K562 (cell line): ENCODE results near the gene GFOD1. TPM values are rescaled to one million over a fixed set of nuclear protein-coding genes. Genes with fewer than 3 reads are reported as not detected.

ENCODE experiments used
- CXXC5 ChIP-seq: fragments of 250-450 bp; sonication (Bioruptor Pico); IDR thresholded peaks from 2 replicates; pipeline ENCODE4 v1.8.0; 2022; ENCODE audit warnings: inconsistent platforms, mild to moderate bottlenecking, moderate library complexity
- FOXK2 ChIP-seq, 2 experiments: fragments of 450-650 bp; IDR thresholded peaks in 1 of 2; conservative IDR thresholded peaks in 1 of 2; 2 replicates each; pipeline ENCODE4 v1.6.1; 2016; ENCODE audit warnings: low read depth in 2 of 2, mild to moderate bottlenecking in 1 of 2
- GTF2E2 ChIP-seq: fragments of 200-800 bp; sonication (Bioruptor generic); IDR thresholded peaks from 2 replicates; pipeline ENCODE4 v1.6.1; 2016; ENCODE audit warnings: missing genetic modification characterization, missing compliant biosample characterization
- HDAC2 ChIP-seq: fragments of 450-650 bp; IDR thresholded peaks from 2 replicates; pipeline ENCODE4 v1.6.1; 2016; ENCODE audit warnings: mild to moderate bottlenecking
- NCOR1 ChIP-seq: fragments of 450-650 bp; IDR thresholded peaks from 2 replicates; pipeline ENCODE4 v1.6.1; 2016; ENCODE audit warnings: mild to moderate bottlenecking, moderate library complexity
- NEUROD1 ChIP-seq: fragments of 150-350 bp; IDR thresholded peaks from 2 replicates; pipeline ENCODE4 v1.6.1; 2014; ENCODE audit warnings: borderline replicate concordance, low read length, low read depth; ENCODE audit not compliant: partially characterized antibody
- NONO ChIP-seq, 2 experiments: fragments of 200-400 bp in 1 of 2; fragments of 450-650 bp in 1 of 2; formaldehyde crosslinking in 1 of 2; IDR thresholded peaks; 2 replicates each; pipeline ENCODE4 v1.6.1; 2017; ENCODE audit warnings: low read depth in 2 of 2, mild to moderate bottlenecking in 2 of 2, moderate library complexity in 2 of 2, low read length in 1 of 2
- NR2F6 ChIP-seq: fragments of 450-650 bp; formaldehyde crosslinking; IDR thresholded peaks from 2 replicates; pipeline ENCODE4 v1.4.0; 2020; ENCODE audit warnings: mild to moderate bottlenecking
- RBBP5 ChIP-seq: fragments of 200-600 bp; sonication (generic); IDR thresholded peaks from 2 replicates; pipeline ENCODE4 v1.6.1; 2012; ENCODE audit warnings: borderline replicate concordance, mild to moderate bottlenecking, low read length, control low read depth, inconsistent platforms; ENCODE audit not compliant: insufficient read depth, poor library complexity, severe bottlenecking
- RNF2 ChIP-seq: sonication (generic); IDR thresholded peaks from 2 replicates; pipeline ENCODE4 v1.6.1; 2016
- SMARCB1 ChIP-seq: IDR thresholded peaks from 2 replicates; pipeline ENCODE4 v1.6.1; 2011; ENCODE audit warnings: improper control_type of control experiment, low read depth; ENCODE audit not compliant: insufficient read length
- TAF9B ChIP-seq: fragments of 450-650 bp; IDR thresholded peaks from 2 replicates; pipeline ENCODE4 v1.6.1; 2018; ENCODE audit warnings: mild to moderate bottlenecking; ENCODE audit not compliant: partially characterized antibody
- ZNF518B ChIP-seq: fragments of 250-450 bp; sonication (Bioruptor Pico); IDR thresholded peaks from 2 replicates; pipeline ENCODE4 v1.5.0; 2021; ENCODE audit warnings: mild to moderate bottlenecking, moderate library complexity
- ZNF766 ChIP-seq: fragments of 200-800 bp; sonication (Bioruptor generic); conservative IDR thresholded peaks from 2 replicates; pipeline ENCODE4 v1.6.1; 2016; ENCODE audit warnings: missing genetic modification characterization, missing compliant biosample characterization
- polyA plus RNA-seq, 8 experiments: library from polyadenylated mRNA; depleted of rRNA in 4 of 8; stranded (reverse) in 5 of 8; unstranded in 3 of 8; fragments of >200 nt; fragmentation: Nextera tagmentation in 2 of 8; fragmentation: Illumina TruSeq in 1 of 8; extraction: Ambion mirVana in 2 of 8; extraction: Trizol in 1 of 8; gene quantifications; 2 replicates each; pipeline versions ENCODE4 v1.2.1 to v1.2.3, GENCODE V29; 2011 to 2014; ENCODE audit warnings: inconsistent platforms in 1 of 8, missing spikeins in 1 of 8
- total RNA-seq, 7 experiments: library from RNA; depleted of rRNA in 6 of 7; stranded (reverse); fragments of >200 nt in 6 of 7; fragmentation: Illumina TruSeq in 2 of 7; extraction: Trizol in 2 of 7; gene quantifications; 2 replicates each; pipeline versions ENCODE4 v1.2.1 to v1.2.3, GENCODE V29; 2011 to 2021; ENCODE audit warnings: low replicate concordance in 1 of 7
- TF ChIP-seq, protein P1 (sequence below): fragments of 250-450 bp; sonication (Bioruptor Pico); IDR thresholded peaks from 2 replicates; pipeline ENCODE4 v1.4.0; 2020; ENCODE audit warnings: mild to moderate bottlenecking, moderate library complexity
- TF ChIP-seq, protein P2 (sequence below): fragments of 250-450 bp; sonication (Bioruptor Pico); IDR thresholded peaks from 2 replicates; pipeline ENCODE4 v1.8.0; 2022; ENCODE audit warnings: inconsistent platforms, mild to moderate bottlenecking, moderate library complexity, borderline replicate concordance
- TF ChIP-seq, protein P3 (sequence below): fragments of 450-650 bp; formaldehyde crosslinking; conservative IDR thresholded peaks from 2 replicates; pipeline ENCODE4 v1.4.0; 2022; ENCODE audit warnings: mild to moderate bottlenecking, missing genetic modification characterization

GFOD1 gene
- total and polyA plus RNA-seq, 9 of the 15 experiments (the other 6 are each of a cell fraction or from before 2014, with no cell fraction given), result 3.8 to 12.0 (median 8.2) TPM

DNA sequence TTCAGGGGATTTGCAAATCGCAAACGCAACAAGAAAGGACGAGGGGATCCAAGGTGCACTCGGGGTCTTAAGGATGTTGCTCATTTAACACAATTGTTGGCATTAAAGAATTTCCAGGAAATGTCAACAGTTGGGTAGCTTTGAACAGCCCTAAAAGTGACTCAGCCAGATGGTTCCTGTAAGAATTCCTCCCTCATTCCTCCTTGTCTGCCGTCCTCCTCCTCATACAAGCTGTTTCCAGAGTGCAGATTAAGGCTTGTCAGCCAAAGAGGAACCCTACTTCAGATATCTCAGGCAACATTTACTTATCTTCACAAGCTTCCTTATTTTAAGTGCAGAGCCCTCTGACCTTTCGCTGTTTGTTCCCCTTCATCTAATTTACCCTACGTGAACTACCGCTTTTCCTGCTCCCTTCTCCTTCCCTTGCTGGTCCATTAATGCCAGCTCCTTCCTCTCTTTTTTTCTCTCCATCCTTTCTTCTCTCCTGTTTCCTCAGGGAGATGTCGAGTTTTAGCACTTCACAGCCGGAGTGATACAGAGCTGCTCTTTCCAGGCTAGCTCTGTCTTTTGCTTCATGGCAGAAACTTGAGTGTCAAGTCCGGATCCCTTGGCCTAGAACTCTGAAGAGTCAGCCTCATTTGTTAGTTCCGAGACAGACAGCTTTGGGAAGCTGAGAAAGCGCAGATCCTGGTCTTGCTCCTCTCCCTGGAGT, 132.9 kb downstream of the GFOD1 start (continued):
- TF ChIP-seq, protein P1, sequence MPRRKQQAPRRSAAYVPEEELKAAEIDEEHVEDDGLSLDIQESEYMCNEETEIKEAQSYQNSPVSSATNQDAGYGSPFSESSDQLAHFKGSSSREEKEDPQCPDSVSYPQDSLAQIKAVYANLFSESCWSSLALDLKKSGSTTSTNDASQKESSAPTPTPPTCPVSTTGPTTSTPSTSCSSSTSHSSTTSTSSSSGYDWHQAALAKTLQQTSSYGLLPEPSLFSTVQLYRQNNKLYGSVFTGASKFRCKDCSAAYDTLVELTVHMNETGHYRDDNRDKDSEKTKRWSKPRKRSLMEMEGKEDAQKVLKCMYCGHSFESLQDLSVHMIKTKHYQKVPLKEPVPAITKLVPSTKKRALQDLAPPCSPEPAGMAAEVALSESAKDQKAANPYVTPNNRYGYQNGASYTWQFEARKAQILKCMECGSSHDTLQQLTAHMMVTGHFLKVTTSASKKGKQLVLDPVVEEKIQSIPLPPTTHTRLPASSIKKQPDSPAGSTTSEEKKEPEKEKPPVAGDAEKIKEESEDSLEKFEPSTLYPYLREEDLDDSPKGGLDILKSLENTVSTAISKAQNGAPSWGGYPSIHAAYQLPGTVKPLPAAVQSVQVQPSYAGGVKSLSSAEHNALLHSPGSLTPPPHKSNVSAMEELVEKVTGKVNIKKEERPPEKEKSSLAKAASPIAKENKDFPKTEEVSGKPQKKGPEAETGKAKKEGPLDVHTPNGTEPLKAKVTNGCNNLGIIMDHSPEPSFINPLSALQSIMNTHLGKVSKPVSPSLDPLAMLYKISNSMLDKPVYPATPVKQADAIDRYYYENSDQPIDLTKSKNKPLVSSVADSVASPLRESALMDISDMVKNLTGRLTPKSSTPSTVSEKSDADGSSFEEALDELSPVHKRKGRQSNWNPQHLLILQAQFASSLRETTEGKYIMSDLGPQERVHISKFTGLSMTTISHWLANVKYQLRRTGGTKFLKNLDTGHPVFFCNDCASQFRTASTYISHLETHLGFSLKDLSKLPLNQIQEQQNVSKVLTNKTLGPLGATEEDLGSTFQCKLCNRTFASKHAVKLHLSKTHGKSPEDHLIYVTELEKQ (CRISPR knock-in tag), result no peak
- TF ChIP-seq FOXK2 (conservative IDR thresholded peaks at IDR 0.05 in 1 of 2, IDR thresholded peaks at IDR 0.05 in 1 of 2; ENCODE audit: low read depth in 2 of 2), result peak; percentile 39 to 67; a peak in 3 of 4 replicates
- TF ChIP-seq RBBP5, result peak; percentile 59
- peak; percentile 77; the same call in 1 of the 2 replicates for TF ChIP-seq GTF2E2
- TF ChIP-seq, protein P2, sequence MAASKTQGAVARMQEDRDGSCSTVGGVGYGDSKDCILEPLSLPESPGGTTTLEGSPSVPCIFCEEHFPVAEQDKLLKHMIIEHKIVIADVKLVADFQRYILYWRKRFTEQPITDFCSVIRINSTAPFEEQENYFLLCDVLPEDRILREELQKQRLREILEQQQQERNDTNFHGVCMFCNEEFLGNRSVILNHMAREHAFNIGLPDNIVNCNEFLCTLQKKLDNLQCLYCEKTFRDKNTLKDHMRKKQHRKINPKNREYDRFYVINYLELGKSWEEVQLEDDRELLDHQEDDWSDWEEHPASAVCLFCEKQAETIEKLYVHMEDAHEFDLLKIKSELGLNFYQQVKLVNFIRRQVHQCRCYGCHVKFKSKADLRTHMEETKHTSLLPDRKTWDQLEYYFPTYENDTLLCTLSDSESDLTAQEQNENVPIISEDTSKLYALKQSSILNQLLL (CRISPR knock-in tag), result no peak
- peak; percentile 82 for TF ChIP-seq CXXC5 (CRISPR knock-in tag)
- peak; percentile 96 for TF ChIP-seq HDAC2
- no peak for TF ChIP-seq NR2F6
- peak; percentile 86 for TF ChIP-seq SMARCB1
- no peak for TF ChIP-seq TAF9B
- peak; percentile 87; the same call in 1 of the 2 replicates for TF ChIP-seq RNF2
- TF ChIP-seq NCOR1, result peak; percentile 93
- peak; percentile 59; the same call in 1 of the 2 replicates for TF ChIP-seq ZNF766 (CRISPR knock-in tag)
- TF ChIP-seq NONO (IDR thresholded peaks at IDR 0.05; ENCODE audit: low read depth in 2 of 2, low read length in 1 of 2), result 0 out of 4 replicates have a peak, but pooled peaks of 1 of the 2 experiments have one; percentile 23
- TF ChIP-seq, protein P3, sequence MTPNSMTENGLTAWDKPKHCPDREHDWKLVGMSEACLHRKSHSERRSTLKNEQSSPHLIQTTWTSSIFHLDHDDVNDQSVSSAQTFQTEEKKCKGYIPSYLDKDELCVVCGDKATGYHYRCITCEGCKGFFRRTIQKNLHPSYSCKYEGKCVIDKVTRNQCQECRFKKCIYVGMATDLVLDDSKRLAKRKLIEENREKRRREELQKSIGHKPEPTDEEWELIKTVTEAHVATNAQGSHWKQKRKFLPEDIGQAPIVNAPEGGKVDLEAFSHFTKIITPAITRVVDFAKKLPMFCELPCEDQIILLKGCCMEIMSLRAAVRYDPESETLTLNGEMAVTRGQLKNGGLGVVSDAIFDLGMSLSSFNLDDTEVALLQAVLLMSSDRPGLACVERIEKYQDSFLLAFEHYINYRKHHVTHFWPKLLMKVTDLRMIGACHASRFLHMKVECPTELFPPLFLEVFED, result peak; percentile 82
- no peak for TF ChIP-seq ZNF518B (CRISPR knock-in tag)
- no peak for TF ChIP-seq NEUROD1
